ENCODE measurements around the gene DPYSL4. TPM values are rescaled to one million over a fixed set of nuclear protein-coding genes. Genes with fewer than 3 reads are reported as not detected.

DPYSL4 gene
- total and polyA plus RNA-seq, 2 experiments from 2014 or later = 10.6 to 23.9 TPM

GRCh38 chr10:132234860-132235259 is 48.1 kb downstream of the DPYSL4 start:
- H3K79me2 ChIP-seq (replicated peaks; ENCODE audit: insufficient read depth) = no peaks in the 10 kb centered on the region
- Mint-ChIP-seq H3K4me1 (peaks cover 12% of the 10 kb centered on the region), H3K4me3 (no peak overlapping the region), H3K36me3 (ENCODE audit: low read depth) (no peaks in the 10 kb centered on the region), H3K9me3 (no peaks in the 10 kb centered on the region), H3K27ac (no peak overlapping the region), H3K27me3 (ENCODE audit: insufficient read depth, low read depth, poor library complexity) (peaks cover 6% of the 10 kb centered on the region)
- no peak for ATAC-seq
- H3F3A ChIP-seq (replicated peaks; ENCODE audit: low read depth) = no peaks in the 10 kb centered on the region
- H3K27ac ChIP-seq (ENCODE audit: low read depth) = no peak overlapping the region
- no peak for DNase-seq (ENCODE audit: low spot score)
- no peaks in the 10 kb centered on the region for H3K9me2 ChIP-seq (ENCODE audit: insufficient read depth)
- H2AFZ ChIP-seq = no peak overlapping the region
- H3K4me3 ChIP-seq = no peak overlapping the region
- TF ChIP-seq ZNF331 (CRISPR knock-in tag; IDR thresholded peaks at IDR 0.05; ENCODE audit: low read depth) (no peak), JUNB (IDR thresholded peaks at IDR 0.05; ENCODE audit: unreplicated experiment) (no peak), STAT1 (IDR thresholded peaks at IDR 0.05; ENCODE audit: unreplicated experiment) (no peak), EZH2phosphoT487 (IDR thresholded peaks at IDR 0.05; ENCODE audit: unreplicated experiment) (no peak), ZNF114 (CRISPR knock-in tag; IDR thresholded peaks at IDR 0.05) (no peak), NANOG (IDR thresholded peaks at IDR 0.05; ENCODE audit: borderline replicate concordance) (no peak), CTCF (conservative IDR thresholded peaks at IDR 0.05; ENCODE audit: low read depth in 2 of 2) (no peak), POLR2AphosphoS5 (IDR thresholded peaks at IDR 0.05; ENCODE audit: low read depth) (no peak), ETS1 (IDR thresholded peaks at IDR 0.05) (no peak), CREB1 (CRISPR knock-in tag; IDR thresholded peaks at IDR 0.05; ENCODE audit: low read depth) (no peak), REST (IDR thresholded peaks at IDR 0.05; ENCODE audit: unreplicated experiment) (no peak), ZNF462 (CRISPR knock-in tag; IDR thresholded peaks at IDR 0.05) (no peak), EZH2 (IDR thresholded peaks at IDR 0.05; ENCODE audit: low read depth, unreplicated experiment) (no peak)
- no peaks in the 10 kb centered on the region for H3K27me3 ChIP-seq (ENCODE audit: insufficient read depth)
- no peak overlapping the region for H3K4me2 ChIP-seq
- H3K36me3 ChIP-seq (ENCODE audit: insufficient read depth) = no peaks in the 10 kb centered on the region
- no peaks in the 10 kb centered on the region for H3K4me1 ChIP-seq (ENCODE audit: insufficient read depth)
- no peaks in the 10 kb centered on the region for H4K20me1 ChIP-seq (replicated peaks; ENCODE audit: insufficient read depth)

All from GM23338 (cell line).